Measurements from ENCODE around the gene ENC1. TPM values are rescaled to one million over a fixed set of nuclear protein-coding genes. Genes with fewer than 3 reads are reported as not detected.

Gene ENC1
- total RNA-seq, 1 experiment from 2014 or later, result 104 TPM

DNA sequence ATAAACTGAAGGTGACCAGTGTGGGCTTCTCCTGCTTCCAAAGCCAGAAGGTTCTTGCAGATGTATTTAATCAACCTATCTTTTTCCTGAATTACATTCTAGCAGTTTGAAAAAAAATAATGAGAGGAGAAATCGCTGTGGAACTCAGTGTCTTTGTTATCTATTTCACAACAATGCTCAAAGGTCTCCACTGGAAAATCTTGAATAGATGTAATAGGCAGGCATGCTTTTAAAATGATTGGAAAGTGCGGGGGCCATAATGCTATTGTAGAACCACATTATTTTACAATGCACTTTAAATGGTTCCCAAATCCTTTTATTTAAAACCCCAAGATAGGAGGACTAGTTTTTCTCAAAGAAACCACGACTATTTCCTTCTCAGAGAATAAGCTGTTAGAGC lies 23.3 kb downstream of the ENC1 start:
- Histone ChIP-seq H3K27me3 (no peaks in the 10 kb centered on the region), H3K27ac (no peak overlapping the region), H3K4me3 (no peak overlapping the region), H3K9me3 (replicated peaks) (no peaks in the 10 kb centered on the region), H3K36me3 (no peaks in the 10 kb centered on the region), H3K4me1 (no peaks in the 10 kb centered on the region)
- DNase-seq, result no peak

DNA sequence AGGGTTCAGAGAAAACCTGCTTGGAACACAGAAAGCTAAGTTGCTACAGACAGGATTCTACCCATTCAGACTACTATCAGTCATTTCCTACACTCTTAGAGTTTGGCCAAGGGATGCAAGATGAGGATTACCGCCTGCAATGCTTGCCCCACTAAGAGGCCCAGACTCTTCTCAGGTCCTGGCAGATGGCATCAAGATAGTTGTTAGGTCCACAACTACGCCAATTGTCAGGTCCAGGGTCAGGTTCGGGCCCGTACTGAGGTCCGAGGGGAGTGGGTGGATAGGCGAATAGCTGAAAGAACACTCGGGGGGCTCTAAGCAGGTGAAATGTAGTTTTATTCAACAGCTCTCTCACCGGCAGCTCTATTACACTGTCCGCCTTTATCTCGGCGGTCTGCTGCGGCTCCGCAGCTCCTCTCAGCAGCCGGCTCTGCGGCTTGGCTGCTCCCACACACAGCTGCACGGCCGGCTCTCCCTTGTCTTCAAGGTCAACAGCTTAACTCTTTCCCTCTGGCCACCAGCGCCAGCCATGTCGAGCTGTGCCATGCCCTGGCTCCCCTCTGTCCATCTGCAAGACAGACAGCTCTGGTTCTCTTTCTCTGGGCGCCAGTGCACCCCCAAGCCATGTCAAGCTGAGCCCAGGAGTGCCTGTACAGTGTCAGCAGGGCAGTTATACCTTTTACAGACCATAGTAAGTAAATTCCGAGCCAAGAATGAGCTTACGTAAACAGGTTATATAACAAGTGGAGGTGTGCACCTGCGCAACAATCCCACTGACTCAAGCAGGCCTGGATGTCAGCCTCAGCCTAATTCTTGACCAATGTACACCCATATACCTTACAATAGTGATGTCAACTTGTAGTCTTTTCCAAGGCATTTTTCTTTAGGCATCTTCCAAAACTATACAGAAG lies 24.0 kb downstream of the ENC1 start:
- H3K4me3 ChIP-seq, result no peak overlapping the region
- no peaks in the 10 kb centered on the region for H3K27me3 ChIP-seq
- H3K36me3 ChIP-seq, result no peaks in the 10 kb centered on the region
- DNase-seq, result no peak
- no peaks in the 10 kb centered on the region for H3K9me3 ChIP-seq (replicated peaks)
- H3K27ac ChIP-seq, result no peak overlapping the region
- H3K4me1 ChIP-seq, result no peaks in the 10 kb centered on the region

DNA sequence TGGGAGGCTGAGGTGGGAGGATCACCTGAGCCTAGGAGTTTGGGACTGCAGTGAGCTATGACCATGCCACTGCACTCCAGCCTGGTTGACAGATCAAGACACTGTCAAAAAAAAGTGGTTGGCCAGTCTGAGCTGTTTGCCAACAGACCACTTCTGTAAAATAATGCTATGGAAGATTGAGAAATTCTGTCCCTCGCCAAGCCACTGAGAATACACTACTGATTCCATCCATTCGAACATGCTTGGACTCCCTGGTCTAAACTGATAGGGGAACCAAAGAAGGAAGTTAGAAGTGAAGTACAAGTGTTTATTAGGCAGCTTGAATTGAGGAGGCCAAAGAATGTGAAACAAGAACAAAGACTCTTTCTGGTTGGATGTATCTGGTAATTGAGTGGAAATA lies 27.2 kb downstream of the ENC1 start:
- DNase-seq, result no peak
- H3K4me1 ChIP-seq, result peaks cover 9% of the 10 kb centered on the region
- no peak overlapping the region for H3K4me3 ChIP-seq
- no peaks in the 10 kb centered on the region for H3K9me3 ChIP-seq (replicated peaks)
- H3K36me3 ChIP-seq, result no peaks in the 10 kb centered on the region
- no peak overlapping the region for H3K27ac ChIP-seq
- no peaks in the 10 kb centered on the region for H3K27me3 ChIP-seq

DNA sequence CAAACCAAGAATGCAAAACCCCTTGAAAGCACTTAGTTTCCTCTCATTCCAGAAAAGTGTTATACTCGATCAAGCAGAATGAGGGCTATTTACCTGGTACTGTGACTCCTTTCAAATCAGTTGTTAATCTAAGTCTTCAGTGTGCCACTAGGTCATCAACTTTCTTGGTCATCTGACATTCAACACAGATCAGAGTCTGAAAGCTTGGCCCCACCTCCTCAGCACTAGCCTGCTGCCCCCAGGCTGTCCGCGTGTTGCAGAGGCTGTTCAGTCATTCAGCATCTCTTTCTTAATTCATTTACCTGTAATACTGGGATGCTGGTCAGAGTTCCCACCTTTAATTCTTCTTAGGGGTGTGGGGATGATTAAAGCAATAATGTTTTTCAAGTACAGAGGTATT lies 28.5 kb downstream of the ENC1 start:
- Histone ChIP-seq H3K4me3 (no peak overlapping the region), H3K27ac (no peak overlapping the region), H3K4me1 (peaks cover 9% of the 10 kb centered on the region), H3K36me3 (no peaks in the 10 kb centered on the region), H3K27me3 (no peaks in the 10 kb centered on the region), H3K9me3 (replicated peaks) (no peaks in the 10 kb centered on the region)
- no peak for DNase-seq

DNA sequence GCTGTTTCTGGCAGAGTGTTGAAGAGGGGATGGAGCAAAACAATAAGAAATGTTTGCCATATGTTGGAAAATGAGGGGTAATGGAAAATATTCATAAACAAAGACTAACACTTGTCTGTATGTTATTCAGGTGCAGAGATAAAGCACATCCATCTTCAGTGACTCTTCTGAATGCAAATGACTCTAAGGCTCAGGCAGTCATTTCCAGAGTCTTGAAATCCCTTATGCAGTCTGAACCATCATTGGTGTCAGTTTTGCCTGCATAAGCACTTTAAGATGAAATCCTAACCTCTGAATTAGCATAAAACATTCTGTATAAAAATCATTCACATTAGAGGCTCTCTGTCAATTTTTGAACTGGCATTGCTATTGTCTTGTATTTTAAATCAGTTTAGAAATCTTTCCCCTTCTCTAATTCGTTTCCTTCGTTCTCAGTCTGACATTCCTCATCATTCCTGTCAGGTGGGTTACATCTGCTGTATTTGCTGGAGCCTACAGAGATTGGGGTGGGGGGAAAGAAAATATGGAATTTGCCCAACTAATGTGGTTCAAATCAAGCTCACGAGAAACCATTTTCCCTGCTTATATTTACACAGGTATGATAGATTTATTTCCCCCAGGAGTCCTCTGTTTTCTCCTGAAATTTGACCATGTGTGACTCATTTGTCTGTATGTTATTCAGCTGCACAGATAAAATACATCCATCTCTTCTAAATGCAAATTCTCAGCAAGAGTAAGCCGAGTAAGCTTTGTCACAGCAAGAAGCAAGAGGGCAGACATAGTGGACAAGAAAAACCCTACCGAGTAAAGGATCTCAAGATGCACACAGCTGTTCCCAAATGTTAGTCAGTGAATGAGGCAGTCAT lies 31.6 kb downstream of the ENC1 start:
- peaks cover 9% of the 10 kb centered on the region for H3K4me1 ChIP-seq
- no peaks in the 10 kb centered on the region for H3K36me3 ChIP-seq
- no peaks in the 10 kb centered on the region for H3K27me3 ChIP-seq
- H3K9me3 ChIP-seq (replicated peaks), result no peaks in the 10 kb centered on the region
- H3K4me3 ChIP-seq, result no peak overlapping the region
- H3K27ac ChIP-seq, result no peak overlapping the region
- DNase-seq, result no peak

DNA sequence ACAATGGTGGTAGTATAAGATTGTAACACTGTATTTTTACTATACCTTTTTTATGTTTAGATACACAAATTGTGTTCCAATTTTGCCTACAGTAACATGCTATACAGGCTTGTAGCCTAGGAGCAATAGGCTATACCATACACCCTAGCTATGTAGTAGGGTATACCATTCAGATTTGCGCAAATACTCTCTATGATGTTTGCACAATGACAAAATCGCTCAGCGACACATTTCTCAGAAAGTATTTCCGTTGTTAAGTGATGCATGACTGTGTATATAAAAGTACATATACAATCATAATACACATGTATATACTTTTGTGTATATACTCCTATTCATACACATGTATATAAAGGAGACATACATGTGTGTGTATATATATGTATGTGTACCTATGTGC lies 34.8 kb downstream of the ENC1 start:
- Histone ChIP-seq H3K27ac (no peak overlapping the region), H3K4me1 (peaks cover 9% of the 10 kb centered on the region), H3K27me3 (no peaks in the 10 kb centered on the region), H3K36me3 (no peaks in the 10 kb centered on the region), H3K9me3 (replicated peaks) (no peaks in the 10 kb centered on the region), H3K4me3 (no peak overlapping the region)
- no peak for DNase-seq

DNA sequence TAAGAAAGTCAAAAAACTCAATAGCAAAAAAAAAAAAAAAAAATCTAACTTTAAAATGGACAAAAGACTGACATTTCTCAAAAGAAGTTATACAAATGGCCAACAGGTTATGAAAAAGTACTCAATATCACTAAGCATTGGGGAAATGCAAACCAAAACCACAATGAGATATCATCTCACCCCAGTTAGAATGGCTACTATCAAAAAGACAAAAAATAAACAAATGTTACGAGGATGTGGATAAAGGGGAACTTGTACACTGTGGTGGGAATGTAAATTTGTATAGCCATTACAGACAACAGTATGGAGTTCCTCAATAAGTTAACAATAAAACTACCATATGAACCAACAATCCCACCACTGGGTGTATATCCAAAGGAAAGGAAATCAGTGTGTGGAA lies 37.2 kb downstream of the ENC1 start:
- no peak for DNase-seq
- no peaks in the 10 kb centered on the region for H3K36me3 ChIP-seq

DNA sequence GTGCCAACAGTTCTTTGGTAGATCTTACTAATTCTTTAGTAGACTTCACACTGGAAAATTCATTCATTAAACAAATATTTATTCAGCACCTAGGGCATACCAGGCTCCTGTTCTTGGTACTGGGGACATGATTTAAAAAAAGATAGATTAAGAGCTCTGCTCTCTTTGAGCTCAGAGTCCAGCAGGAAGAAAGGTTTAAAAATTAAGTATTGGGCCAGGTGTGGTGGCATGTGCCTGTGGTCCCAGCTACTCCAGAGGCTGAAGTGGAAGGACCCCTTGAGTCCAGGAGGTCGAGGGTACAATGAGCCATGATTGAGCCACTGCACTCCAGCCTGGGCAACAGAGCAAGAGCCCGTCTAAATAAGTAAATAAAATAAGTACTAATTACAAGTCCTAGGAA lies 41.4 kb downstream of the ENC1 start:
- Histone ChIP-seq H3K4me3 (no peak overlapping the region), H3K27ac (no peak overlapping the region), H3K4me1 (peaks cover 10% of the 10 kb centered on the region; the same call in 1 of the 2 replicates), H3K27me3 (no peaks in the 10 kb centered on the region), H3K36me3 (no peaks in the 10 kb centered on the region), H3K9me3 (replicated peaks) (no peaks in the 10 kb centered on the region)
- no peak for DNase-seq

More for the DNA sequence above, 37.2 kb downstream of the ENC1 start:
- Histone ChIP-seq H3K27me3 (no peaks in the 10 kb centered on the region), H3K27ac (no peak overlapping the region), H3K4me1 (no peaks in the 10 kb centered on the region), H3K9me3 (replicated peaks) (no peaks in the 10 kb centered on the region), H3K4me3 (no peak overlapping the region)

DNA sequence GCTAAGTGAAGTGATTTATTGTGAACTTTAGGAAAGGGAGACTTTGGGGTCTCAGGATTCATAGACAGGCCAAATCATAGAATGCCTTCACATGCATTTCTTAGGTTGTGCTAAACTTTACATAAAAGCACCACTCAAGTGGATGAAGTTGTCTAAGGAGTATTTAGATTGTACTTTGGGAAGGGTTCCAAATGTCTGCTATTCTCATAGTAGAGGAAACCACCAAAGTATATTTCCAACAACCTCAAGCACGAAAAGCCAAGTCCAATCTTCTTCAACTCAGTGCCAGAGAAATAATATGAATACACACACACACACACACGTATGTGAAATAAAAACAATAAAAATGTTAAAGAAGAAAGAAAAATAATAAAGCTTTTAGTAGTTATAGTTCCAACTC lies 41.8 kb downstream of the ENC1 start:
- no peak for DNase-seq
- Histone ChIP-seq H3K36me3 (no peaks in the 10 kb centered on the region), H3K27ac (no peak overlapping the region), H3K27me3 (no peaks in the 10 kb centered on the region), H3K4me3 (no peak overlapping the region), H3K4me1 (peaks cover 10% of the 10 kb centered on the region; the same call in 1 of the 2 replicates), H3K9me3 (replicated peaks) (no peaks in the 10 kb centered on the region)

DNA sequence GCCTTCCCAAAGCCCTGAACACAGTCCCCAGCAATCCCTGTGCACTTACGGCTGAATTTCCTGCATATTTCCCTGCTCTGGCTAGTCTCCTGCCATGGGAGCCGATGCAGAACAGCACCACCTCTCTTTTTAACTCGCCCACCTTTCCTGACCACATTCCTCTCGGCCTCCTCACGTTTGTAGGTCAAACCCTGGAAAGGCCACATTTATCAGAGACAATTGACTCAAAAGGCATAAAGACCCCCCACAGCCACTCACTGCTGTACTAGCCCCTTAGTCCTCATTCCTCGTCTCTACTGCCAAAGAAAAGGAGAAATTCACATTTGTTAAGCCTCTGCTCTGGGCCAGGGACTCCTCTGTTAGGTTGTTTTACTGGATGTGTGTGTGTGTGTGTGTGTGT lies 43.6 kb downstream of the ENC1 start:
- no peaks in the 10 kb centered on the region for H3K27me3 ChIP-seq
- peaks cover 10% of the 10 kb centered on the region; the same call in 1 of the 2 replicates for H3K4me1 ChIP-seq
- H3K9me3 ChIP-seq (replicated peaks), result no peaks in the 10 kb centered on the region
- H3K4me3 ChIP-seq, result no peak overlapping the region
- no peaks in the 10 kb centered on the region for H3K36me3 ChIP-seq
- DNase-seq, result no peak
- H3K27ac ChIP-seq, result no peak overlapping the region

DNA sequence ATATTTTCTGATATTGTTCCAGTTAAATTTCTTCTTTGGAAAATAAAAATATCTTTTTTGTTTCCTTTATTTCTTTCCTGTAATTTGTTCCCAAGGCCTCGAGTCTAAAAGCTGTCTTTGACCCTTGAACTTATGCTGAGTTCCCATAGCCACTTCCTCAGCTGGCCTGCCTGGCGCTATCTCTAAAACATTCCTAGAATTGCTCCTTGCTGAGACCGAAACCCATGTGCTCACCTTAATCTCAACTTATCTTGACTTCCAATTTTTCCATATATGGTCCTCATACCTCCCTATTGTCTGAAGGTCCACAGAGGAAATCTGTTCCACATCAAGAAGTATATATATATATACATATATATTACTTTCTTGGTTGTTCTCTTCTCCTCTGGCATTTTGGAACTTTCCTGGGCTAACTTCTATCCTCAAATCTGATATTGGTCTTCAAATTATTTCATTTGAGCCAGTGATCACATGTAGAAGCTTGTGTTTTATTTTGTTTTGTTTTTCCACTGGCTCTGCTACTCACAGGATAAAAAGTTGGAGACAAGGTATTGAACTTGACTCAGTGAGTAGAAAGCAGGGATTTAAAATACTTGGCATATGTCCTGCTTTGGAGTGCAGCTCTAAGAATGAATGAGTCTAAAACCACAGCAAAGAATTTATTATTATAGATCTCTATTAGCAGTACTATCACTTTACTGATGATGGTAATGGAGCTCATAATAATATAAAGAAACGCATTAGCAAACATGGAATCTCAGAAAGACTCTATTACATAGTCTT lies 45.2 kb downstream of the ENC1 start:
- no peak overlapping the region for H3K4me3 ChIP-seq
- no peak for DNase-seq
- H3K9me3 ChIP-seq (replicated peaks), result no peaks in the 10 kb centered on the region
- H3K27me3 ChIP-seq, result no peaks in the 10 kb centered on the region
- peaks cover 10% of the 10 kb centered on the region; the same call in 1 of the 2 replicates for H3K4me1 ChIP-seq
- H3K27ac ChIP-seq, result no peak overlapping the region
- no peaks in the 10 kb centered on the region for H3K36me3 ChIP-seq

DNA sequence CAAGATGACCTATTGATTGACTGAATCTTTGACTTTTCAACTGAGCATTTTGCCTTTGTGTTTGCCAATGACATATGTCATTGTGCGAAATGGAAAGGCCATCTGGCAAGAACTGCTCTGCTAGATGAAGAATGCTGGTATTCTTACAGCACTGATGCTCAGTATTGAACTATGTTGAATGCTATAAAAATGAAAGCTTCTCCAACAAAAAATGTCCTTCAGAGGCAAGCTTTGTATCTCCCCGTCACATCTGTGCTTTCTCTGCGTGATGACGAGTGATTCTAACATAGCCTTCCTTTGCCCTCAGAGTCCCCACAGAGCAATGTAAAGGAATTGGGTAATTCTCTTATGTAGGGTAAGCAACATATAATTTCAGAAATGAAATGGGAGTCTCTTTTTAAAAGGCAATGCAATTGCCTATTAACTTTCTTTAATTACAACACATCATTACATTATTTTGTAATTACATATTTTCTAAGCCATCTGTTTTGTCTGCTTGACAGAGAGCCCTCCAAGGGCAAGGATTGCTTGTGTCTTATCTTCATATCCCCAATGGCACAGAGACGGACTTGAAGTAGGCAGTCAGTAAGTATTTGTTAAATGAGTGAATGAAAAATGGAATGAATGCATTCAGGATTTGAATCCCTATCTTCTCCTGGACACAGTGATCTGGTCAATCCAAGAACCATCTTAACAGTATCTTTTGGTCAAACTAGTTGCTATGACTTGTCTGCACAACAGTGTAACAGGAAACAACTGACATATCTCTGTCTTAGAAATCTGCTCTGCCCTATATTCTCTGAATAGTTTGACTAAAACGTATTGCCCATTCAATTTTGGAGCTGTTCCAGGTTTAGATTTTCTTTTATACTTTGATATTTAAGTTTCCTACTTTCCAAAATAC lies 46.1 kb downstream of the ENC1 start:
- H3K4me1 ChIP-seq, result peaks cover 11% of the 10 kb centered on the region
- H3K36me3 ChIP-seq, result no peaks in the 10 kb centered on the region
- no peaks in the 10 kb centered on the region for H3K9me3 ChIP-seq (replicated peaks)
- no peak for DNase-seq
- H3K27me3 ChIP-seq, result no peaks in the 10 kb centered on the region
- no peak overlapping the region for H3K27ac ChIP-seq
- H3K4me3 ChIP-seq, result no peak overlapping the region

DNA sequence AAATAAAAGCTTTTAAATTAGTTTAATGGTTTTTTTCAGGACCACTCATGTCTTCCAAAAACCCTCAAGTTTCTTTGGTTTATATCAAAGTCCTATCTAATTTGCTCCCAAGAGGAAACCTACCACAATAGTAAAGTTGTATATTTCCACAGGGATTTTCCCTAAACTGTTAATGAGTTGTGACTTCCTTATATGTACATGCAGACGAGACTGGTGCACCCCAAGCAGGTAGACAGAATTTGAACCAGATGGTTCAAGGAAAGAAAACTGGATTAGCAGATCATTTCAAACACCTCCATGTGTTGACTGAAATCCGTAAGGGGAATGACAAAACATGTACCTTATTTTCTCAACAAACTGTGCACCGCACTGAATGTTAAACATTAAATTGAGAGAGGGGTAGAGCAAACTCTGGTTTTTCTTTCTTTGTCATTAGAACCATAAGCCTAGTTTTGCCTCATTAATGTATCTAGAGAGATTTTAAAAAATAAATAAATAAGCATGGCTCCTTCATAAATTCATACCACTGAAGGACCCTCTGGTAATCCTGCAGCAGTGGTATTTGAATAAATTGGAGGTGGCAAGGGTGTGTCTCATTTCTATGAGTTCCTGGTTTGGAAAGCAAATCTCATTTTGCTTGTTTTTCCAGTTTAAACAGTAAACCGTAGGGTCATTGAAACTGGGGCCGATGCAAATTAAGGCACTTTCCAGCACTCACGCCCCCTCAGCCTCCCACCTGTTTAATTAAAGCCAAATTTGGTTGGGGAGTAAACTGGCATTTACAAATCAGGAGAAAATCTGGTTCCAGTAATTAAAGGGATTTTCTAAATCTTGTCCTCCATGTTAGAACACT lies 51.1 kb downstream of the ENC1 start:
- Histone ChIP-seq H3K4me3 (no peak overlapping the region), H3K27ac (no peak overlapping the region), H3K4me1 (peaks cover 19% of the 10 kb centered on the region), H3K36me3 (no peaks in the 10 kb centered on the region), H3K27me3 (no peaks in the 10 kb centered on the region), H3K9me3 (replicated peaks) (no peaks in the 10 kb centered on the region)
- no peak for DNase-seq
